ENCODE results near the gene ENTPD1.

DNA sequence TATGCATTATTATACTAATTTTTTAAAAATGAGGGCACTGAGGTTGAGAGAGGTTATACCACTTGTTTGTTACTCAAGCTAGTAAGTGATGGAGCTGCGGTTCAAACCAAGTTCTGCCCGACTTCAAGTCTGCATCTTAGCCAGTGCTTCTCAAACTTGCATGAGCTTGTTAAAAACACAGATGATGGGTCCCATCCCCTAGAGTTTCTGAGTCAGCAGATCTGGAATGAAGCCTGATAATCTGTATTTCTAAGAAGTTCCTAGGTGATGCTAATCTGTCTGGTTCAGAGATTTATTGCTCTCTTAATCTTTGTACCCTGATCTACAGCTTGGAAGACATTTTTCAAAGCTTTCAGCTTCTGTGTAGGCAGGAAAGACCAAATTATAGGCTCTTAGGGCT lies 84.2 kb downstream of the ENTPD1 start:
- no peak for TF ChIP-seq POLR2A (IDR thresholded peaks at IDR 0.05; ENCODE audit: borderline replicate concordance, extremely low read depth, insufficient read depth, insufficient read length)
- TF ChIP-seq, protein P1, sequence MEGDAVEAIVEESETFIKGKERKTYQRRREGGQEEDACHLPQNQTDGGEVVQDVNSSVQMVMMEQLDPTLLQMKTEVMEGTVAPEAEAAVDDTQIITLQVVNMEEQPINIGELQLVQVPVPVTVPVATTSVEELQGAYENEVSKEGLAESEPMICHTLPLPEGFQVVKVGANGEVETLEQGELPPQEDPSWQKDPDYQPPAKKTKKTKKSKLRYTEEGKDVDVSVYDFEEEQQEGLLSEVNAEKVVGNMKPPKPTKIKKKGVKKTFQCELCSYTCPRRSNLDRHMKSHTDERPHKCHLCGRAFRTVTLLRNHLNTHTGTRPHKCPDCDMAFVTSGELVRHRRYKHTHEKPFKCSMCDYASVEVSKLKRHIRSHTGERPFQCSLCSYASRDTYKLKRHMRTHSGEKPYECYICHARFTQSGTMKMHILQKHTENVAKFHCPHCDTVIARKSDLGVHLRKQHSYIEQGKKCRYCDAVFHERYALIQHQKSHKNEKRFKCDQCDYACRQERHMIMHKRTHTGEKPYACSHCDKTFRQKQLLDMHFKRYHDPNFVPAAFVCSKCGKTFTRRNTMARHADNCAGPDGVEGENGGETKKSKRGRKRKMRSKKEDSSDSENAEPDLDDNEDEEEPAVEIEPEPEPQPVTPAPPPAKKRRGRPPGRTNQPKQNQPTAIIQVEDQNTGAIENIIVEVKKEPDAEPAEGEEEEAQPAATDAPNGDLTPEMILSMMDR (IDR thresholded peaks at IDR 0.05 in 2 of 3, conservative IDR thresholded peaks at IDR 0.05 in 1 of 3; ENCODE audit: borderline replicate concordance in 1 of 3, insufficient read depth in 1 of 3, low read depth in 2 of 3, low read length in 2 of 3), result no peak
